Pancreas (tissue), 10 donors: ENCODE data around the gene CSNK2A1. TPM values are rescaled to one million over a fixed set of nuclear protein-coding genes. Genes with fewer than 3 reads are reported as not detected.

Experiments
- ATAC-seq, 4 donors: fragments of 200-7000 bp; cut with Tn5 transposase; one replicate each; pipeline versions ENCODE4 v1.8.0 to v1.9.1; 2020; ENCODE audit warnings: mild to moderate bottlenecking in 4 of 4, moderate library complexity in 4 of 4
- DNase-seq, 6 donors: peaks; one replicate each; pipeline ENCODE4 v3.0.0-alpha.2; 2020
- FAIRE-seq: peaks from 2 replicates; lab custom pipeline; 2012; peaks lifted over from hg19 to GRCh38; lab: Jason Lieb, UNC
- H3K27ac ChIP-seq, 4 donors: fragments of 200-600 bp; sonication (generic); 1 replicate in 3 of 4; 2 replicates in 1 of 4; pipeline versions ENCODE4 v1.5.0 to v1.8.0; 2020
- H3K27me3 ChIP-seq, 4 donors: fragments of 200-600 bp; one replicate each; pipeline ENCODE4 v1.8.0; 2021
- H3K36me3 ChIP-seq, 3 donors: fragments of 200-600 bp; sonication (generic) in 1 of 3; one replicate each; pipeline versions ENCODE4 v1.5.0 to v1.8.0; 2020 to 2021
- H3K4me1 ChIP-seq, 3 donors: fragments of 200-600 bp; one replicate each; pipeline ENCODE4 v1.8.0; 2021
- H3K4me3 ChIP-seq, 4 donors: fragments of 200-600 bp; sonication (generic) in 2 of 4; one replicate each; pipeline versions ENCODE4 v1.5.0 to v1.8.0; 2020 to 2021
- H3K9me3 ChIP-seq, 4 donors: fragments of 200-600 bp; one replicate each; pipeline ENCODE4 v1.8.0; 2021
- CTCF ChIP-seq, 4 donors: fragments of 200-600 bp; sonication (generic) in 3 of 4; IDR thresholded peaks; one replicate each; pipeline versions ENCODE4 v1.5.0 to v1.8.0; 2021; ENCODE audit warnings: antibody characterized with exemption in 4 of 4
- WGBS, 2 donors: extraction: QIAGEN DNeasy Blood & Tissue Kit; methylation state at CpG; one replicate each; pipeline ENCODE4 v1.1.7; 2013; 5-methylcytosine and 5-hydroxymethylcytosine counted together
- intact Hi-C, 3 donors: fragments of 100-400 bp; cut with DNase I; formaldehyde crosslinking; loops; one replicate each; pipeline versions ENCODE4 v1.11.1 to v1.14.2; 2022
- polyA plus RNA-seq, 2 donors: library from polyadenylated mRNA; stranded (reverse); fragments of 200-250 nt; gene quantifications; one replicate each; pipeline ENCODE4 v1.2.3, GENCODE V29; 2013
- total RNA-seq, 6 donors: library from RNA; stranded (reverse); fragmentation: NEBNext Ultra II Directional in 4 of 6; extraction: Animal tissue kit (Norgen Biotek cat#: 25700) in 4 of 6; gene quantifications; one replicate each; pipeline versions ENCODE4 v1.2.1 to v1.2.4, GENCODE V29; 2021 to 2023
- donor health status: healthy with polysubstance abuse.
- donor health status: DM: no; HTN: no; CAD: no; lungs with moderate emphysema.
- donor health status: DM: no; HTN: no; CAD: no.
- donor health status: control.
- donor health status: control.
- donor health status: Bipolar disorder and iron deficiency.
- donor health status: DM: yes; HTN: yes; CAD: no.
- donor health status: DM: no; HTN: no; CAD: no.
- donor health status: DM: no; HTN: no; CAD: no.
- donor health status: DM: yes; HTN: yes; CAD: no.

CSNK2A1 gene
- total and polyA plus RNA-seq, 8 donors: 12.7 to 57.4 (median 46.2) TPM

GRCh38 chr20:550611-551010 lies 7.0 kb upstream of the CSNK2A1 start:
- no peaks in the 10 kb centered on the region for H3K27me3 ChIP-seq
- H3K4me3 ChIP-seq: no peak overlapping the region
- WGBS, 2 donors: 75 to 77% methylated on average over 7 of the region's 7 CpGs
- no peaks in the 10 kb centered on the region for H3K9me3 ChIP-seq
- H3K27ac ChIP-seq: no peak overlapping the region
- intact Hi-C loops: no loop called here
- H3K36me3 ChIP-seq: no peaks in the 10 kb centered on the region
- H3K4me1 ChIP-seq: no peaks in the 10 kb centered on the region
- no peak for TF ChIP-seq CTCF (IDR thresholded peaks at IDR 0.05)
- DNase-seq (no peak), ATAC-seq (no peak), FAIRE-seq (no peak)

- TF ChIP-seq CTCF (IDR thresholded peaks at IDR 0.05): no peak
- H3K27me3 ChIP-seq: no peaks in the 10 kb centered on the region
- intact Hi-C loops: no loop called here
- DNase-seq (no peak), FAIRE-seq (no peak), ATAC-seq (no peak)
- WGBS, 2 donors: 90 to 91% methylated on average over 4 of the region's 4 CpGs
- H3K4me1 ChIP-seq: no peaks in the 10 kb centered on the region
- H3K27ac ChIP-seq: no peak overlapping the region
- no peaks in the 10 kb centered on the region for H3K36me3 ChIP-seq
- no peak overlapping the region for H3K4me3 ChIP-seq
- H3K9me3 ChIP-seq: no peaks in the 10 kb centered on the region
Observed at GRCh38 chr20:549722-550496, 6.3 kb upstream of the CSNK2A1 start.

GRCh38 chr20:548906-549305 lies 5.3 kb upstream of the CSNK2A1 start:
- TF ChIP-seq CTCF (IDR thresholded peaks at IDR 0.05): no peak
- no peak for ATAC-seq
- no peaks in the 10 kb centered on the region for H3K9me3 ChIP-seq
- WGBS, 2 donors: 27 to 37% methylated on average over 1 of the region's 1 CpG
- H3K4me3 ChIP-seq: no peak overlapping the region
- no peaks in the 10 kb centered on the region for H3K27me3 ChIP-seq
- FAIRE-seq: no peak
- DNase-seq: no peak
- intact Hi-C loops: no loop called here
- no peaks in the 10 kb centered on the region for H3K36me3 ChIP-seq
- no peak overlapping the region for H3K27ac ChIP-seq
- no peaks in the 10 kb centered on the region for H3K4me1 ChIP-seq

- FAIRE-seq (no peak), ATAC-seq (no peak), DNase-seq (no peak)
- no peak overlapping the region for H3K27ac ChIP-seq
- no peak for TF ChIP-seq CTCF (IDR thresholded peaks at IDR 0.05)
- WGBS, 2 donors: 96% methylated on average over 1 of the region's 1 CpG
- H3K27me3 ChIP-seq: no peaks in the 10 kb centered on the region
- intact Hi-C loops: no loop called here
- peaks cover 0 to 3% (median 2%) of the 10 kb centered on the region in 3 donors for H3K4me1 ChIP-seq
- H3K4me3 ChIP-seq: no peak overlapping the region
- no peaks in the 10 kb centered on the region for H3K9me3 ChIP-seq
- H3K36me3 ChIP-seq: no peaks in the 10 kb centered on the region
Observed at GRCh38 chr20:547394-547793, 3.8 kb upstream of the CSNK2A1 start.

- Histone ChIP-seq H3K9me3 (no peaks in the 10 kb centered on the region), H3K36me3 (no peaks in the 10 kb centered on the region), H3K27me3 (no peaks in the 10 kb centered on the region), H3K4me1 (peaks cover 6 to 12% (median 10%) of the 10 kb centered on the region in 3 donors), H3K4me3 (no peak overlapping the region), H3K27ac (no peak overlapping the region)
- FAIRE-seq: no peak
- no peak for TF ChIP-seq CTCF (IDR thresholded peaks at IDR 0.05)
- intact Hi-C loops: no loop called here
- no peak for ATAC-seq
- DNase-seq: no peak
- WGBS, 2 donors: 78 to 80% methylated on average over 3 of the region's 3 CpGs
Observed at GRCh38 chr20:546353-546752, 2.8 kb upstream of the CSNK2A1 start.
